GM18526 (cell line): ENCODE results near the gene GORASP1.

ENCODE experiments used
- POLR2A ChIP-seq: IDR thresholded peaks from 3 replicates; pipeline ENCODE4 v1.6.1; 2011; ENCODE audit not compliant: insufficient read length; ENCODE audit errors: extremely low read depth

Gene GORASP1

GRCh38 chr3:39107388-39108199 lies at the start of gene GORASP1, which contains the start of gene TTC21A:
GORASP1 (minus strand) TSS chr3:39107627; CDS start chr3:39107541, 86 bp downstream.
TTC21A (plus strand) TSS chr3:39107680; CDS start chr3:39107838, 158 bp downstream.
- peak; percentile 36 for TF ChIP-seq POLR2A

- no peak for TF ChIP-seq POLR2A
Observed at GRCh38 chr3:39156421-39156820, 49.0 kb upstream of the GORASP1 start.

DNA sequence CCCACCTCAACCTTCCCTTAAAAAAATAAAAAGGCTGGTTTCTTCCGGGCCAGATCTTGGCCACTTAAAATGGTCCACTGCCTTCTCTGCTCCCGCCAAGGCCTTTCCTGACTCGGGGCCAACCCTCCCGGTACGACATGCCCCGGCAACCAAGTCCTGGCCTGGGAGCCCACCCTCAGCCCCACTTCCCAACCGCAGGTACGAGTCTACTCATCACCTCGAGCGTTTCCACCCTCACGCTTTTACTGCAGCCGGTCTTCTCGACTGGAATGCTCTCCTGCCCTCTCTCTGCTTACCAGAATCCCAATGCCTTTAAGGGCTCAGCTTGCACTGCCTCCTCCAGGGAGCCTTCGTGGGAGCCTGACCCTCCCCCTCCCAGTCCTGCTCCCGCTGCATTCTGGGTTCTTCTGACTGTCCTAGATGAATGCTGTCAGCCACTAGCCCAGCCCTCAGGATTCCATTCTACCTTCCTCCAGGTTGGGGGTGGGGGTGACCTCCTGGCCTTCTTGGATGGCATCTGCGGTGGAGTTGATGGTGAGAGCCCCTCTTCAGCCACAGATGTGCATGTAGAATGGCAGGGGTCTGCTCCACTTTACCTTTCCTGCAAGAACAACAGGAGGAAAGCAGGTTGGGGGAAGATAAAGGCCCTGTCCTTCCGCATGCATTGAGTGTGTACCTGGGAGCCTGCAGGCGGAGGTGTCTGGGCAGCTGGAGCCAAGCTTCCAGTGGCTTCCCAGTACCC lies 47.0 kb upstream of the GORASP1 start:
- TF ChIP-seq POLR2A: no peak

DNA sequence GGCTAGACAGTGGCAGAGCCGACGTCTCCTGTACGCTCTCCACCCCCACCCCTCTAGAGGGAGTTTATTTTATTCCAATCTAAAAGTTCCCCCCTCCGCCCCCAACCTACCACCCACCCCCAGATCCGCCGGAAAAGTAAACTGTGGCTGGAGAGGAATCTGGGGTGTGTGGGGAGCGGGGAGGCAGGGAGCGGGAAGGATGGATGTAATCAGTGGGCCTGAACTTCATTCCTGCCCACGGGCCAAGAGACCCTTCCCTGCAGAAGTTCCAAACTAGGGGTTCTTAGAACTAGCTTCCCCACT lies 46.5 kb upstream of the GORASP1 start:
- no peak for TF ChIP-seq POLR2A

GRCh38 chr3:39150803-39151631 lies 43.6 kb upstream of the GORASP1 start:
- no peak for TF ChIP-seq POLR2A

GRCh38 chr3:39150148-39150802 lies 42.8 kb upstream of the GORASP1 start:
- TF ChIP-seq POLR2A: no peak

GRCh38 chr3:39149498-39150147 lies 42.2 kb upstream of the GORASP1 start:
- no peak for TF ChIP-seq POLR2A

GRCh38 chr3:39149059-39149455 lies 41.6 kb upstream of the GORASP1 start:
- TF ChIP-seq POLR2A: no peak

- no peak for TF ChIP-seq POLR2A
Observed at GRCh38 chr3:39148435-39149058, 41.1 kb upstream of the GORASP1 start.

GRCh38 chr3:39147711-39148434 lies 40.4 kb upstream of the GORASP1 start:
- TF ChIP-seq POLR2A: peak; percentile 28

DNA sequence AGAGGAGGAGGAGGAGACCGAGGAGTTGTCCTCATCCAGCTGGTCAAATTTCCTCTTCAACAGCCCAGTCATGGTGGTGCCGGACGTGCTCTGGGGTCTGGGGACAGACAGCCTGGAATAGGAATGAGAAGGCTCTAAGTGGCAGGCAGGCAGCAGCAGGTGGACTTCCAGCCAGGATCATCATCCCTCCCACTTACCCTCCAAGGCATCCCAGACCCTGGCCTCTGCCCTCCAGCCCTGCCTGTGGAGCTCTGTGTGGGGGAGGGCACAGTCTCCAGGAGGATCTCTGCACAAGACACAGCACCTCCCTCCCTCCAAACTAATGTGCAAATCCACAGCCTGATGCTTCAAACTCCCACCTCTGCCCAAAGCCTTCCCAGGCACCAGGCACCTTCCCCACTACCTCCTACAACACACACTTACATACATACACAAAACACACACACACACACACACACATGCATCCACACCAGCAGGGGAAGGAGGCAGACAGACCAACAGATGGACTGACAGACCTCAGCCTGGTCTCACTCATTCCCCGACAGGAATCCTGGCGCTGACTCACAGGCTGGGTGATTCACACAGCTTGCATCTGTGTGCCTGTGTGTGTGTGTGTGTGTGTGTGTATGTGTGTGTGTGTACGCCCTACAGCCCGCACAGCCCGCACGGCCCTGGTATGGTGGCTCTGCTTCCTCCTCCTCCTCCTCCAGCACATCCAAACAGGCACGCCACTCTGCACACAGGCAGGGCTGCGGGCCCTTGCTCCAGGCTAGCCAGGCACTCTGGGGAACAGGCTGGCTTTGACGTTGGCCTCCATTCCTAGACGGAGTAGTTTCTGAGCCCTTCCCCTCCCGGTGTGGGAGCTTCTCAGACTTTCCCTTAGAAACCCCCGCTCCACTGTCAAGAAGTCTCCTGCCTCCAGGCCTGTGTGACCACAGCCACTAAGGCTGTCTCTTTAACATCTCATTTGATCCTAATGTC lies 39.5 kb upstream of the GORASP1 start:
- no peak for TF ChIP-seq POLR2A

DNA sequence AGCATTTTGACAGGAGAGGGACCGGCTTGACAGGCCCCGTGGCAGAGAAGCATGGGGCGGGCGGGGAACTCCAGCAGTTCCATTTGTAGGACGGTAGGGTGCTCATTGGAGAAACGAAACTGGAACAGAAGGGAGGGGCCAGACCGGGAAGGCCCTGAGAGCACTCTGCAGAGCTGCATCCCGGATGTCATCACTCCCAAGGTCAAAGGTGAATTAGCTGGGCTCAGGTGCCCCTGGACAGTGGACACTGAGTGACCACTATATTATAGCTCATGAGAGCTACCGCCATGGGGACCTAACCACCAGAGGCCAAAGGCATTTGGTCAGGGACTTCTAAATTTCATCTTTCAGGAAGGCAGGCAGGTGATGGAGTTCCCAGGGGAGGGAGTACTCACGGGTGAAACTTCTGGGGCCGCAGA lies 38.7 kb upstream of the GORASP1 start:
- TF ChIP-seq POLR2A: no peak

- no peak for TF ChIP-seq POLR2A
Observed at GRCh38 chr3:39144748-39145380, 37.4 kb upstream of the GORASP1 start.
